Choroid plexus epithelial cell (primary cell): ENCODE data around the gene SLC9C2.
"Not testable (repeated sequence)": the region's sequence is repeated elsewhere in the genome, so short reads cannot be mapped to it uniquely, and the experiment has no call there.

Experiments used
- DNase-seq: peaks from one replicate; pipeline ENCODE4 v3.0.0-alpha.2; 2010; ENCODE audit warnings: low read depth
- H3K4me3 ChIP-seq: 2 replicates; pipeline ENCODE4 v1.5.1; 2011; ENCODE audit warnings: low read depth, mild to moderate bottlenecking, control low read depth, low read length, moderate library complexity
- CTCF ChIP-seq: conservative IDR thresholded peaks from 2 replicates; pipeline ENCODE4 v1.5.1; 2011; ENCODE audit warnings: low read depth, mild to moderate bottlenecking, control low read depth, inconsistent platforms, low read length, moderate library complexity

Gene SLC9C2

GRCh38 chr1:173572201-173572873, 30.5 kb downstream of the SLC9C2 start:
- no peak for DNase-seq
- H3K4me3 ChIP-seq: no peak overlapping the region
- no peak for TF ChIP-seq CTCF

- no peak for DNase-seq
- TF ChIP-seq CTCF: no peak
- no peak overlapping the region for H3K4me3 ChIP-seq
These were observed 32.4 kb downstream of the SLC9C2 start for GRCh38 chr1:173570370-173571007.

- H3K4me3 ChIP-seq: no peak overlapping the region
- DNase-seq: no peak
- TF ChIP-seq CTCF: no peak
These were observed 34.4 kb downstream of the SLC9C2 start for GRCh38 chr1:173568483-173568882.

- DNase-seq: not testable (repeated sequence)
These were observed 39.0 kb downstream of the SLC9C2 start for GRCh38 chr1:173563846-173564245.

GRCh38 chr1:173562813-173563212, 40.1 kb downstream of the SLC9C2 start:
- H3K4me3 ChIP-seq: no peak overlapping the region
- TF ChIP-seq CTCF: peak; percentile 32
- no peak for DNase-seq

More at GRCh38 chr1:173563846-173564245, 39.0 kb downstream of the SLC9C2 start:
- not testable (repeated sequence) for H3K4me3 ChIP-seq

GRCh38 chr1:173561263-173561662, 41.6 kb downstream of the SLC9C2 start:
- TF ChIP-seq CTCF: no peak
- no peak for DNase-seq
- H3K4me3 ChIP-seq: no peak overlapping the region

GRCh38 chr1:173560285-173560880, 42.5 kb downstream of the SLC9C2 start:
- DNase-seq: no peak
- TF ChIP-seq CTCF: no peak
- H3K4me3 ChIP-seq: no peak overlapping the region
